Ectodermal cell (in vitro differentiated cells): ENCODE results near the gene OR10D3.
"Not testable (repeated sequence)": the region's sequence is repeated elsewhere in the genome, so short reads cannot be mapped to it uniquely, and the experiment has no call there.

Source experiments
- H3K27ac ChIP-seq: 2 replicates; pipeline ENCODE4 v1.7.0; 2013; ENCODE audit warnings: mild to moderate bottlenecking, low read depth, low read length; ENCODE audit not compliant: insufficient read depth, poor library complexity, severe bottlenecking
- H3K27me3 ChIP-seq: 2 replicates; pipeline ENCODE4 v1.7.0; 2013; ENCODE audit warnings: mild to moderate bottlenecking, low read length; ENCODE audit not compliant: insufficient read depth, control insufficient read depth, poor library complexity, severe bottlenecking
- H3K36me3 ChIP-seq: one replicate; pipeline ENCODE4 v1.7.0; 2013; ENCODE audit warnings: low read length; ENCODE audit not compliant: control insufficient read depth, insufficient read depth
- H3K4me1 ChIP-seq: one replicate; pipeline ENCODE4 v1.7.0; 2013; ENCODE audit warnings: low read length; ENCODE audit not compliant: control insufficient read depth, insufficient read depth
- H3K4me3 ChIP-seq: 2 replicates; pipeline ENCODE4 v1.7.0; 2013; ENCODE audit warnings: low read depth, low read length, control low read depth; ENCODE audit not compliant: insufficient read depth
- H3K9me3 ChIP-seq: 2 replicates; pipeline ENCODE4 v1.7.0; 2013; ENCODE audit warnings: mild to moderate bottlenecking, low read length, moderate library complexity; ENCODE audit not compliant: control insufficient read depth
- WGBS, 2 experiments: methylation state at CpG; one replicate each; pipeline ENCODE4 v1.1.7; 2013; ENCODE audit warnings: missing lambda C conversion rate in 2 of 2; 5-methylcytosine and 5-hydroxymethylcytosine counted together

The OR10D3 gene

DNA sequence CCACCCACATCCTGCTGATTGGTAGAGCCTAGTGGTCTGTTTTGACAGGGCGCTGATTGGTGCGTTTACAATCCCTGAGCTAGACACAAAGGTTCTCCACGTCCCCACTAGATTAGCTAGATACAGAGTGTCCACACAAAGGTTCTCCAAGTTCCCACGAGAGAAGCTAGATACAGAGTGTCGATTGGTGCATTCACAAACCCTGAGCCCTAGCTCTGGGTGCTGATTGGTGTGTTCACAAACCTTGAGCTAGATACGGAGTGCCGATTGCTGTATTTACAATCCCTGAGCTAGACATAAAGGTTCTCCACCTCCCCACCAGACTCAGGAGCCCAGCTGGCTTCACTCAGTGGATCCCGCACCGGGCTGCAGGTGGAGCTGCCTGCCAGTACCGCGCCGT is 12.8 kb upstream of the OR10D3 start:
- H3K27me3 ChIP-seq, H3K36me3 ChIP-seq, H3K27ac ChIP-seq, H3K9me3 ChIP-seq, H3K4me3 ChIP-seq: not testable (repeated sequence)
- H3K4me1 ChIP-seq, result peaks cover 12% of the 10 kb centered on the region
- WGBS, 2 experiments, result 96 to 97% methylated on average over 12 of the region's 12 CpGs

DNA sequence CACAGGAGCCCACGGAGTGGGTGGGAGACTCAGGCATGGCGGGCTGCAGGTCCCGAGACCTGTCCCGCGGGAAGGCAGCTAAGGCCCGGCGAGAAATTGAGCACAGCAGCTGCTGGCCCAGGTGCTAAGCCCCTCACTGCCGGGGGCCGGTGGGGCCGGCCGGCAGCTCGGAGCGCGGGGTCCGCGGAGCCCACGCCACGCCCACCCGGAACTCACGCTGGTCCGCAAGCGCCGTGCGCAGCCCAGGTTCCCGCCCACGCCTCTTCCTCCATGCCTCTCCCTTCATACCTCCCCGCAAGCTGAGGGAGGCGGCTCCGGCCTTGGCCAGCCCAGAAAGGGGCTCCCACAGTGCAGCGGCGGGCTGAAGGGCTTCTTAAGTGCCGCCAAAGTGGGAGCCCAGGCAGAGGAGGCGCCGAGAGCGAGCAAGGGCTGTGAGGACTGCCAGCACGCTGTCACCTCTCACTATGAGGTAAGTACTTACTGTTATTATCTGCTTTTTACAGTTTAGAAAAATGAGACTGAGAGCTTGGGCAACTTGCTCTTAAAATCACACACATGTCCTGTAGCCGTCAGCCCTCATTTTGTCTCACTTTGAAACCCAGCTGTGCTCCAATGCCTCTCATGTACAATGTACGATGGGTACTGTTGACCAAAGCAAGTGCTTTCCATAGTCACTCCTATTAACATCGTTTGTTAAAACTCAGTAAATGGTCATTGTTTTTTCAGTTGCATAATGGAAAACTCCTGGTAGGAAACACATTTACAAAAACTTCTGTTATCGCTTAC is 12.2 kb upstream of the OR10D3 start:
- Histone ChIP-seq H3K36me3 (no peaks in the 10 kb centered on the region), H3K4me1 (peaks cover 12% of the 10 kb centered on the region), H3K9me3 (no peaks in the 10 kb centered on the region), H3K27ac (no peak overlapping the region), H3K27me3 (peaks cover 7% of the 10 kb centered on the region), H3K4me3 (no peak overlapping the region)
- 97% methylated on average over 39 to 40 of the region's 40 CpGs for WGBS, 2 experiments

DNA sequence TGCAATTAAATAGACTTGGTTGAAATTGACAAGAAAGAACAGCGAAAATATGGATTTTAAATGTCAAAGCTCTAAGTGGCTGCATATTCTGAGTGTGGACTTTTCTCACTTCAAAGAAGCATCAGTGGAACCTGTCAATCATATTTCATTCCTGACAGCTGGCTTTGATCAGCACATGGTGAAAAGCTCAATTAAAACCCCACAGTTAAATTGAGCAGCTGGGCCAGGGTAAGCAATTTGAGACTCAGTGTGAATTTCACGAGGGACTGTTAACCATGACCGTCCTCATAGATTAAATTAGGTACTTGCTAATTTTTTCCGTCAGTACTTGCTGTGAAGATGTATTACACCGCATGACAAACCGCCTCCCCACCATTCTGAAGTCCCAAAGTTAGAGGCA is 11.0 kb upstream of the OR10D3 start:
- H3K9me3 ChIP-seq, result no peaks in the 10 kb centered on the region
- peaks cover 12% of the 10 kb centered on the region for H3K4me1 ChIP-seq
- H3K27ac ChIP-seq, result no peak overlapping the region
- no peaks in the 10 kb centered on the region for H3K27me3 ChIP-seq
- H3K36me3 ChIP-seq, result no peaks in the 10 kb centered on the region
- no peak overlapping the region for H3K4me3 ChIP-seq
- 88 to 89% methylated on average over 5 to 6 of the region's 6 CpGs for WGBS, 2 experiments

DNA sequence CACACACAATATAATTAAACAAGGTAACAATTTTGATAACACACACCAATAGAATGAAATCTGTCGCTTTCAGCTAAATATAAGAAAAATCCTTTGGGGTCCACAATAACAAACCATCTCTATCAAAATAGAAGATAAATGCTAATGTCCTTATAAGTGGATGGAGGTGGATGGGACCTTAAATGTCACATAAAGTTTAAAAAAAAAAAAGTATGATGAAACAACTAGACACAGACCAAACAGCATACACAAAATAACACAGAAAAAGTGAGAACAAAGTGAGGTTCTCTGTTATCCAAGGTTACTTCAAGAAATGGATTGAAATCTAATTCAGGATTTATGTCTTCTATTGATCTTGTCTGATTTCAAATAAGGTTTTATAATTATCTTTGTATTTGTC is 10.5 kb upstream of the OR10D3 start:
- WGBS, 2 experiments, result 89% methylated on average over 1 of the region's 1 CpG; no CpG with 5 or more reads in 1 of the 2 experiments
- H3K4me3 ChIP-seq, result no peak overlapping the region
- no peaks in the 10 kb centered on the region for H3K9me3 ChIP-seq
- no peaks in the 10 kb centered on the region for H3K36me3 ChIP-seq
- H3K27ac ChIP-seq, result no peak overlapping the region
- peaks cover 12% of the 10 kb centered on the region for H3K4me1 ChIP-seq
- no peaks in the 10 kb centered on the region for H3K27me3 ChIP-seq

DNA sequence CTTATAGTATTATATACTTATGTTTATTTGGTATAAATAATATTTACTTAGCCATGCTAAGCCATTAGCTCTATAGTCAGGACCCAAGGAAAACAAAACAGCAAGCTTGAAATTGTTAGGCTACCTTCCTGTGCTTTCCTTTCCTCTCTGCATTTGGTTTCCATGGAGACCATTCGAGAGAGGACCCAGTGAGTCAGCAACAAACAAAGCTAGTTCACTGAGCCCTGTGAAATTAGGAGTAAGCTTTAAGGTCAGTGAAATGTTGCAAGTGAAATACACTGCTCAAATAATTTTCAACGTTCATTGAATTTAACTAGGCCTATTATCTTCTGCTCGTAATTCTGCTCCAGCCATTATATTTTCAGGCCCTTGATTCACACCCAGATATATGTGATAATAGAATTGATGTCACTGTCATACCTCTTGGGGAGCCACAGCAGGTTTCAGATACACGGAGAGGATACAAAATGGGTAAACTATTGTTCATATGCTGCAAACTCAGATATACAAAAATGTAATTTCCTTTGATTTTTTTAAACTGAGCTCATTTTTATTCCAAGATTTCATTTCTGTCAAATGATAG is 9.1 kb upstream of the OR10D3 start:
- 0 to 7% methylated on average over 2 to 4 of the region's 4 CpGs for WGBS, 2 experiments
- H3K27ac ChIP-seq, result no peak overlapping the region

DNA sequence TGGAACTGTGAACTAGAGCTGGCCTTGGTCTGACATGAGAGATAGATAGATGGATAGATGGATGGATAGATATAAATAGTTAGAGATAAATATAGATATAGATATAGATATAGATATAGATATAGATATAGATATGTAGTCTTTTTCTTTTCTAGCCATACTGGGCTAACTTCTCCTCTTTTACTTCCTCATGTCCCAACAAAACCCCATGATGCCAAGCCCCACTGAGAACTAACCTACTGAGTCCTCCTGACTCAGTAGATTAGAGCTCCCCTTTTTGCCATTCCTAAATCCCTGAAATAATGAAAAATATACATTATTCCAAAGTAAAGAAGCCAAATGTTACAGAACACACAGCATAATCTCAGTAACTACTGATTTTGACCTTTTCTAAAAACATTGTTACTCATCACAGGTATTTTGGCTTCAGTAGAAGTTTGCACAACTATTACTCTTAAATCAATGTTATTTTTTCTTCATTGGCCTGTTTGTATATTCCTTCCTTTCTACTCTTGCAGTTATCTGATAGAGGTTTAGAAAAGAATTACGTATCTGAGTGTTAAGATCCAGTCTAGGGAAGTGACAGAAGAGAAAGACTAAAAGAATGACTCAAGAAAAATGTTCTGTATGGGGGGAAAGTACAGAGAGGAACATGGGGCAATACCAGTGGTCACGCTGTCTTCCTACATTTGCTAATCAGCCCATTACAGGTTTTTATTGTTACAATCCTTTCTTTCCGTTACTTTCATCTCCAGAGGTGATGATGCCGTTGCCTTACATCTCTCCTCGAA is 6.0 kb upstream of the OR10D3 start:
- no peaks in the 10 kb centered on the region for H3K36me3 ChIP-seq
- no peak overlapping the region for H3K27ac ChIP-seq
- no peaks in the 10 kb centered on the region for H3K9me3 ChIP-seq
- peaks cover 10% of the 10 kb centered on the region for H3K4me1 ChIP-seq
- H3K27me3 ChIP-seq, result no peaks in the 10 kb centered on the region
- 92 to 94% methylated on average over 5 of the region's 5 CpGs for WGBS, 2 experiments
- H3K4me3 ChIP-seq, result no peak overlapping the region

More for the DNA sequence above, 9.1 kb upstream of the OR10D3 start:
- H3K9me3 ChIP-seq, result no peaks in the 10 kb centered on the region
- no peaks in the 10 kb centered on the region for H3K27me3 ChIP-seq
- no peak overlapping the region for H3K4me3 ChIP-seq
- no peaks in the 10 kb centered on the region for H3K36me3 ChIP-seq
- peaks cover 12% of the 10 kb centered on the region for H3K4me1 ChIP-seq

DNA sequence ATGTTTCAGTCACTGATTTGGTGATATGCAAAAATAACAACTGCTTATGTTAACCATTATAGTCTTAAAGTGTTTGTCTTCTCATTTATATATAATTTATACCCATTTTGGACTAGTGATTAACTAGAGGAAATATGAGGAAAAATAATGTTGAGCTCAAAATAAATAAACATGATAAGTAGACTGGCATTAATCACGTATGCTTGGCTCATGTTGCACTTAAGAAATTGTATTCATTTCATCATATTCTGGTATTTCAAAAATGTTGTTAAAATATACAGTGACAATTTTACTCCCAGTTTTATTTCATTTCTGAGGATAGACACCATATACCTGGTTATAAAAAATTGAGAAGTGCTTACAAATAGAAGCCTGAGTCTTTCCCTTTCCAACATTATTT is 3.8 kb upstream of the OR10D3 start:
- Histone ChIP-seq H3K27me3 (no peaks in the 10 kb centered on the region), H3K36me3 (no peaks in the 10 kb centered on the region), H3K9me3 (no peaks in the 10 kb centered on the region), H3K4me1 (peaks cover 3% of the 10 kb centered on the region), H3K4me3 (no peak overlapping the region), H3K27ac (no peak overlapping the region)
- WGBS, 2 experiments, result 100% methylated on average over 1 of the region's 1 CpG; no CpG with 5 or more reads in 1 of the 2 experiments

DNA sequence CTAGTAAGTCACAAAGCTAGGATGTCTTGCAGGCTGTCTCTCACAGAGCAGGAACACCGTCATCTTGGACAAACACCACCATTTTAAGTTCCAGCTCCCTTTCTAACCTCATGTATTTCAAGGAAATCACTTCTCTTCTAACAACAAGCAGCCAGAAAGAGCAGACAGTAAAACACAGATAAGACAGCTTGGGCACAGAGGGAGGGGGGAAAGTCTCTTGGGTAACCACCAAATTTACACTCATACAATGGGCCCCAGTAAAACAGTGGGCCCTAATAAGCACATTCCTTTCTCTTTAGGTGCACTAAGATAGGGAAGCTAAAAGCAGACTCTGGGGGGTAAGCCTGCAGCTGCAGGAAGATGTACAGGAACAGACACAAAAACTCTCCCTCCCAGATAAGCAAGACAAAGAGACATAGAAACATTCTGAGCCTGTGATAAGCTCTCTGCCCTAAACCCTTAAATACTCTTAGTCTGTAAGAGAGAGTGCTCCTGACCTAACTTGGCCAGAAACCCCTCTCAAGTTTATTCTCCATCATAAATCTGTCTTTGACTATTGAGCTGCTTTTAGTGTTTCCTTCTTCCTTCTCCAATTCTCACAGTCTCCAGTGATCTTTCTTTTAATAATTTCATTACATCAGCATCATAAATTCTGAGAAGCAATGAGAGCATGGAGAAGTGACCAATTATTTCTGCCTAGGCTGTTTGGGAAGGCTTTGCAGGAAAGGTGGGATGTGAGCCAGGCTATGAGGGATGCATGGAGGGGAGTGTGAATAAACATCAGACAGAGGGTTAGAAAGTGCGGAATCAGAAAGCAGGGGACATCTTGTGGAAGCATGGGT is 7.4 kb downstream of the OR10D3 start:
- H3K9me3 ChIP-seq, result no peaks in the 10 kb centered on the region
- no peak overlapping the region for H3K27ac ChIP-seq
- no peak overlapping the region for H3K4me3 ChIP-seq
- H3K36me3 ChIP-seq, result no peaks in the 10 kb centered on the region
- no peaks in the 10 kb centered on the region for H3K27me3 ChIP-seq
- peaks cover 8% of the 10 kb centered on the region for H3K4me1 ChIP-seq
- 91 to 98% methylated on average over 2 of the region's 2 CpGs for WGBS, 2 experiments

DNA sequence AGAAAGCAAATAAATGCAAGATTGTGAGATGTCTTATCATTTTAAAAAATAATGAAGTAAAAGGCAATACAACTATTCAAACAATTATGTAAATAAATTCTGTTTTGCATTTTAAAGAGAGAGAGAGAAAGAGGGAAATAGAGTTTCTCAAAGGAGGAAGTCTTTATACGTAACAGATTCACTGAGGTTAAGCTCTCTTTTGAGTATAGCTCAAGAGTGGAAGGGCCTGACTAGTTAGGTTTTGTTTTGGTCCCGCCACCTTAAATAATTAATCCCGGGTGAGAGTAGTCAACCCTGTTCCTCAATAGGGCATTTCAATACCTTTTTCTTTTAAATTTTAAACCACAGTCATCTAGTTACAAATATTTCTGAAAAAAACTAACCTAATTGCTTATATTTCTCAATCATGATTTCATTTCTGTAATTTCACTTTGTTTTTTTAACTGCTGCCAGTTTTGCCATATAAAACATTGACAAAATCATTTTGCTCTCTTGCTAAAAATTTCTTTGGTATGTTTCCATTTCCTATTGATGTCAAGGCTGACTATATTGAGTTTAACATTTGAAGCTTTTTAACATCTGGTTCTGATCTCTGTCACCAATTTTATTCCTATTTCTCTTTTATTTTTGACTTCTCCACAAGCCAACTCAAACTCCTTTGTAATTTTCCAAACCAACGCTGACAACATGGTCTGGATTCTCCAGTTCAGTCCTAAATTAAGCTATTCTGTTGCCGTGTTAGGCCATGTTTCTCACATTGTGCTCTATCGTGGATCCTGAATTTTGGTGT is 10.3 kb downstream of the OR10D3 start:
- H3K36me3 ChIP-seq, result no peaks in the 10 kb centered on the region
- H3K27ac ChIP-seq, result no peak overlapping the region
- H3K4me1 ChIP-seq, result peaks cover 8% of the 10 kb centered on the region
- WGBS, 2 experiments, result 78 to 85% methylated on average over 6 of the region's 6 CpGs
- no peaks in the 10 kb centered on the region for H3K27me3 ChIP-seq
- H3K9me3 ChIP-seq, result no peaks in the 10 kb centered on the region
- H3K4me3 ChIP-seq, result no peak overlapping the region
